ENCODE results near the gene CNOT9.

DNA sequence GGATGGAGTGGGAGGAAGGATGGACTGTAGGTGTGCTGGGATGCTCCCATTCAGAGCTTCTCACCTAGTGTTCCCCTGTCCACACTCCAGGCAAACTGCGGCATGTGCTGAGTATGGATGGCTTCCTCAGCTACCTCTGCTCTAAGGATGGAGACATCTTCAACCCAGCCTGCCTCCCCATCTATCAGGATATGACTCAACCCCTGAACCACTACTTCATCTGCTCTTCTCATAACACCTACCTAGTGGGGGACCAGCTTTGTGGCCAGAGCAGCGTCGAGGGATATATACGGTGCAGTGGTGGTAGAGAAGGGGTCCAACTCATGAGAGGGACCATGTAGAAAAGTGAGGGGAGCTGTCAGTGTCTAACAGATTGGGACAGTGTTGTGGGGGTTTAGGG, 59.3 kb downstream of the CNOT9 start:
- TF ChIP-seq POLR2A (IDR thresholded peaks at IDR 0.05): no peak
- TF ChIP-seq, protein P1, sequence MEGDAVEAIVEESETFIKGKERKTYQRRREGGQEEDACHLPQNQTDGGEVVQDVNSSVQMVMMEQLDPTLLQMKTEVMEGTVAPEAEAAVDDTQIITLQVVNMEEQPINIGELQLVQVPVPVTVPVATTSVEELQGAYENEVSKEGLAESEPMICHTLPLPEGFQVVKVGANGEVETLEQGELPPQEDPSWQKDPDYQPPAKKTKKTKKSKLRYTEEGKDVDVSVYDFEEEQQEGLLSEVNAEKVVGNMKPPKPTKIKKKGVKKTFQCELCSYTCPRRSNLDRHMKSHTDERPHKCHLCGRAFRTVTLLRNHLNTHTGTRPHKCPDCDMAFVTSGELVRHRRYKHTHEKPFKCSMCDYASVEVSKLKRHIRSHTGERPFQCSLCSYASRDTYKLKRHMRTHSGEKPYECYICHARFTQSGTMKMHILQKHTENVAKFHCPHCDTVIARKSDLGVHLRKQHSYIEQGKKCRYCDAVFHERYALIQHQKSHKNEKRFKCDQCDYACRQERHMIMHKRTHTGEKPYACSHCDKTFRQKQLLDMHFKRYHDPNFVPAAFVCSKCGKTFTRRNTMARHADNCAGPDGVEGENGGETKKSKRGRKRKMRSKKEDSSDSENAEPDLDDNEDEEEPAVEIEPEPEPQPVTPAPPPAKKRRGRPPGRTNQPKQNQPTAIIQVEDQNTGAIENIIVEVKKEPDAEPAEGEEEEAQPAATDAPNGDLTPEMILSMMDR (IDR thresholded peaks at IDR 0.05): no peak
